ENCODE measurements around the gene EFCAB12.

Gene EFCAB12

GRCh38 chr3:129371041-129371826 lies 57.2 kb downstream of the EFCAB12 start:
- Histone ChIP-seq H3K4me3 (replicated peaks; ENCODE audit: low read depth, low read length) (no peak overlapping the region), H3K27me3 (replicated peaks; ENCODE audit: control insufficient read depth, insufficient read depth, low read length) (no peaks in the 10 kb centered on the region), H3K36me3 (ENCODE audit: control insufficient read depth, insufficient read depth, low read length) (no peaks in the 10 kb centered on the region)
- DNase-seq (ENCODE audit: extremely low read depth, insufficient read length) = no peak
- no peak for TF ChIP-seq CTCF (IDR thresholded peaks at IDR 0.05; ENCODE audit: insufficient read depth, low read length, poor library complexity, severe bottlenecking)

DNA sequence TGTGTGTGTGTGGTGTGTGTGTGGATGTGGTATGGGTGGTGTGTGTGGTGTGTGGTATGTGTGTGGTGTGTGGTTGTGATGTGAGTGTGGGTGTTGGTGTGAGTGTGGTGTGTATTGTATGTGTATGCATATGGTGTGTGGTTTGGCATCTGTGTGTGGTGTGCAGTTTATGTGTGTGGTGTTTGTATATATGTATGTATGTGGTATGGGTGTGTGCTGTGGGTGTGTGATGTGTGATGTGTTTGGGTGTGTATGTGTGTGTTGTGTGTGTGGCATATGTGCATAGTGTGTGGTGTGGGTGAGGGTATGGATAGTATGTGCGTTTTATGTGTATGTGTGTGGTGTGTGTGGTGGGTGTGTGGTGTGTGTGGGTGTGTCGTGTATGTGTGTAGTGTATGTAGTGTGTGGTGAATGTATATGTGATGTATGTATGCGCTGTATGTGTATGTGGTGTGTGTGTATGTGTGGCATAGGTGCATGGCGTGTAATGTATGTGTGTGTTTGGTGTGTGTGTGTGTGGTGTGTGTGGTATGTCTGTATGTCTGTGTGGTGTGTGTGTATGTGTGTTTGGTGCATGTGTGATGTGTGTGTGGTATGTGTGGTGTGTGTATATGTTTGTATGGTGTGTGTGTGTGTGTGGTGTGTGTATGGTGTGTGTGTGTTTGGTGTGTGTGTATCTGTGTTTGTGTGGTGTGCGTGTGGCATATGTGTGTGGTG lies 58.0 kb downstream of the EFCAB12 start:
- no peak for DNase-seq (ENCODE audit: extremely low read depth, insufficient read length)
- Histone ChIP-seq H3K36me3 (ENCODE audit: control insufficient read depth, insufficient read depth, low read length) (no peaks in the 10 kb centered on the region), H3K4me3 (replicated peaks; ENCODE audit: low read depth, low read length) (no peak overlapping the region), H3K27me3 (replicated peaks; ENCODE audit: control insufficient read depth, insufficient read depth, low read length) (no peaks in the 10 kb centered on the region)
- TF ChIP-seq CTCF (IDR thresholded peaks at IDR 0.05; ENCODE audit: insufficient read depth, low read length, poor library complexity, severe bottlenecking) = no peak

GRCh38 chr3:129369711-129370110 lies 58.7 kb downstream of the EFCAB12 start:
- no peak for TF ChIP-seq CTCF (IDR thresholded peaks at IDR 0.05; ENCODE audit: insufficient read depth, low read length, poor library complexity, severe bottlenecking)
- no peak for DNase-seq (ENCODE audit: extremely low read depth, insufficient read length)

GRCh38 chr3:129367821-129368220 lies 60.6 kb downstream of the EFCAB12 start:
- DNase-seq (ENCODE audit: extremely low read depth, insufficient read length) = no peak
- H3K27me3 ChIP-seq (replicated peaks; ENCODE audit: control insufficient read depth, insufficient read depth, low read length) = no peaks in the 10 kb centered on the region
- TF ChIP-seq CTCF (IDR thresholded peaks at IDR 0.05; ENCODE audit: insufficient read depth, low read length, poor library complexity, severe bottlenecking) = no peak

More at GRCh38 chr3:129369711-129370110, 58.7 kb downstream of the EFCAB12 start:
- H3K36me3 ChIP-seq (ENCODE audit: control insufficient read depth, insufficient read depth, low read length) = no peaks in the 10 kb centered on the region
- H3K27me3 ChIP-seq (replicated peaks; ENCODE audit: control insufficient read depth, insufficient read depth, low read length) = no peaks in the 10 kb centered on the region
- H3K4me3 ChIP-seq (replicated peaks; ENCODE audit: low read depth, low read length) = no peak overlapping the region

DNA sequence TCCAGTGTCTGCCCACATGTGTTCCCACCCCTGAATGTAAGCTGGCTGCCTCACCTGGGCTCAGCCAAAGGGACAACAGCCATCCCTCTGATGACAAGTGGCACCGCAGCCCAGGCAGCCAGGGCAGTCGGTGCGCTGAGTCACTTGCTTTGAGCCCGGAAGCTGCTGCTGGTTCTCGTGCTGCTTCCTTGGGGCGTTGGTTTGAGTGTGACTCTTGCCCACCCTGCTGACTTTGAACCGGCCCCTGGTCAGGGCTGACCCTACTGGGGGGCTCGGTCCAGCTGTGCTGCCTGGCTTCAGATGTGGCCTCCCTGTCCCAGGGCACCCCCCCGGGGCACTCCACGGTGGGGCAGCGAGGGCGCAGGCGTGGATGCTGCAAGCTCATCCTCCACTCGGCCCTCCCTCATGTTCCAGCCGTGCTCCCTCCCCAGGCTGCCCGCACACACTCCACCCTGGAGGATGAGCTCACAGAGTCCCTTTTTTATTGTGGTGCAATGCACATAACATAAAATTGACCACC lies 62.1 kb downstream of the EFCAB12 start:
- no peak overlapping the region for H3K4me3 ChIP-seq (replicated peaks; ENCODE audit: low read depth, low read length)
- no peaks in the 10 kb centered on the region for H3K36me3 ChIP-seq (ENCODE audit: control insufficient read depth, insufficient read depth, low read length)
- TF ChIP-seq CTCF (IDR thresholded peaks at IDR 0.05; ENCODE audit: insufficient read depth, low read length, poor library complexity, severe bottlenecking) = no peak
- DNase-seq (ENCODE audit: extremely low read depth, insufficient read length) = no peak
- H3K27me3 ChIP-seq (replicated peaks; ENCODE audit: control insufficient read depth, insufficient read depth, low read length) = no peaks in the 10 kb centered on the region

More at GRCh38 chr3:129367821-129368220, 60.6 kb downstream of the EFCAB12 start:
- no peak overlapping the region for H3K4me3 ChIP-seq (replicated peaks; ENCODE audit: low read depth, low read length)
- H3K36me3 ChIP-seq (ENCODE audit: control insufficient read depth, insufficient read depth, low read length) = no peaks in the 10 kb centered on the region
